C4-2B (cell line): ENCODE results near the gene CHST13.

Experiments
- H3K27ac ChIP-seq: fragments of 450-650 bp; 2 replicates; pipeline ENCODE4 v1.5.1; 2017
- CTCF ChIP-seq: fragments of 450-650 bp; conservative IDR thresholded peaks from 2 replicates; pipeline ENCODE4 v1.5.1; 2017; ENCODE audit warnings: mild to moderate bottlenecking
- ZFX ChIP-seq: fragments of 450-650 bp; IDR thresholded peaks from 2 replicates; pipeline ENCODE4 v1.6.1; 2017

Gene CHST13

DNA sequence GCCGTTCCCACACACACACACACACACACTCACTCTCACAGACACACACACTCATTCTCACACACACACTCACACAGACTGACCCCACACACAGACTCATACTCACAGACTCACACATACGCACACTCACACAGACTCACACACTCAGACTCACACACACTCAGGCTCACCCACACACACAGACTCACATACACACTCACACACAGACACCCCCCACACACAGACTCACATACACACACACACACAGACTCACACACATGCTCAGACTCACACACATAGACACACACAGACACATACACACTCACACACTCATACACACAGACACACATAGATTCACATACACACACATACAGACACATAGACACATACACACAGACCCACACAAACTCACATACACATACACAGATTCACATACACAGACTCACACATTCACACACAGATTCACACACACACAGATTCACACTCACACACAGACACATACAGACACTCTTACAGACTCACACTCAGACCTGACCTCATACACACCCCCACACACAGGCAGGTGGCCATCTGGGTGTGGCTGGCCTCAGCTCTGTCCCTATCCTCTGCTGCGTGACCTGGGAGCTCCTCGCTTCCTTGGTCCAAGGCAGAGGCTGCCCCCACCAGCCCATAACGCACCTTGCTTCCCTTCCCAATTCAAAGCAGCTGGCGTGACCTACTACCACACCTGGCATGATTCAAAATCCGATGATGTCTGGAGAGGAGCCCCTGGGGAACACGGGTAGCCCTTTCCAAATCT, 32.9 kb downstream of the CHST13 start:
- no peak overlapping the region for H3K27ac ChIP-seq
- TF ChIP-seq CTCF = no peak
- no peak for TF ChIP-seq ZFX

DNA sequence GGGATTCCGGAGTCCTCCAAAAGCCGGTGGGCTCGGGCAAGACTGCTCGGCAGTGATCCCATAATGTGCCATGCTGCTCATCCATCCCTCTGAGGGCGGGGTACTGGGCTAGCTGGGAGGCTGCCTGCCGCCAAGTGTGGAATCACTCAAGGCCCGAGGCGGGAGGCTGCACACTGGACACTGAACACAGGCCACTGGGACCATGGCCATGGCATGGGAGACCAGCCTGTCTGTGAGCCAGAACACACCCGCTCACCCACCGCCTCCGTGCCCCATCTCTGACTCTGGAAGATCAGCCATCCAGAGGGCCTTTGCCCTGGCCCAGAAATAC, 33.4 kb downstream of the CHST13 start:
- no peak for TF ChIP-seq ZFX
- TF ChIP-seq CTCF = no peak
- H3K27ac ChIP-seq = no peak overlapping the region

GRCh38 chr3:126557761-126558160, 33.8 kb downstream of the CHST13 start:
- H3K27ac ChIP-seq = no peak overlapping the region
- no peak for TF ChIP-seq ZFX
- no peak for TF ChIP-seq CTCF

DNA sequence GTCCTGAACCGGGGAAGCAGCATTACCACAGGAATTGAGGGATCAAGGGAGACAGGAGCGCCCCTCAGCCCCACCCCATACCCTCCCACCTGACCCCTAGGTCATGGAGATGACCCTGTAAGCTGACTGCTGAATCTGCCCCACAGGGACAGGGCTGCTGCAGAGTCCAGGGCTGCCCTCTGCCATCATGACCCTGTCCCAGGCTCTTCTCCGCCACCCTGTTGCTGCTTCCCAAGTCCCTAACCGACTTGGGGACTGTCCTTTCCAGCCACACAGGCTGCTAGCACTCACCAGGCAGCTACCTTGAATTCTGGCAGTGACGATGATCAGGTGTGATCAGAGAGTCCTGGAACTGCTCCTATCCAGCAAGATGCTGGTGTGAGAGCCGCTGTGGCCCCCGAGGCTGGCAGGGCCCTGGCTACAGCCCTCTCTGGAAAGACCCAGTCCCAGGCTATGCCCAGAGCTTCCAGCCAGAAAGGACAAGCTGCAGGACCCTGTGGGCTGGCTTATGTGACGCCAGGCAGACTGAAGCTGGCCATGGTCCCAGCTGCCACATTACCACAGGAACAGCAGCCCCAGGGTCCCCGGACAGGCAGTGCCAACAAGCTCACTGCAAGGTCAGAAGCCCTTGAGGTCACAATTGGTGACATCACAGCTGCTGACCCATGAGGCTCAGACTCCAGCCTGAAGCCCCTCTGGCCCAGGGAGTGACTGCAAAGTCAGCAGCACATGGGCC, 34.5 kb downstream of the CHST13 start, which contains the start of gene C3orf22:
Gene C3orf22 (minus strand): TSS at position 597 of the 736 bp plus-strand sequence. CDS start 5,542 bp downstream, outside the sequence.
- TF ChIP-seq ZFX = no peak
- TF ChIP-seq CTCF = no peak
- H3K27ac ChIP-seq = no peak within 1 kb of the TSS

DNA sequence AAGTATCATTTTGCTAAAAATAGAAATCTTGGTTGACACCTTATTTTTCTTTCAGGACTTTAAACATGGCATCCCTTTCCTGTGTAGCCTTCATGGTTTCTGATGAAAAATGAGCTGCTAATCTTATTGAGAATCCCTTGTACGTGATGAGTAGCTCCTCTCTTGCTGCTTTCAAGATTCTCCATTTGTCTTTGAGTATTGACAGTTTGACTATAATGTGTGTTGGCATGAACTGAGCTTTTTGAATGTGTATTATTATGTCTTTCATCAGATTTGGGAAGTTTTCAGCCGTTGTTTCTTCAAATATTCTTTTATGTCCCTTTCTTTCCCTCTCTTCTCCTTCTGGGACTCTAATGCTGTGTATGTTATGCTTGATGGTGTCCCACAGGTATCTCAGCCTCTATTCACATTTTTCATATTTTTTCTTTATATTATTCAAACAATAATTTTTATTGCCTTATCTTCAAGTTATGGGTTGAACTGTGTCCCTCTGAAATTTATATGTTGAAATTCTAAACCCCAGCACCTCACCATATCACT, 38.9 kb downstream of the CHST13 start:
- H3K27ac ChIP-seq = no peak overlapping the region
- TF ChIP-seq CTCF (no peak), ZFX (no peak)

DNA sequence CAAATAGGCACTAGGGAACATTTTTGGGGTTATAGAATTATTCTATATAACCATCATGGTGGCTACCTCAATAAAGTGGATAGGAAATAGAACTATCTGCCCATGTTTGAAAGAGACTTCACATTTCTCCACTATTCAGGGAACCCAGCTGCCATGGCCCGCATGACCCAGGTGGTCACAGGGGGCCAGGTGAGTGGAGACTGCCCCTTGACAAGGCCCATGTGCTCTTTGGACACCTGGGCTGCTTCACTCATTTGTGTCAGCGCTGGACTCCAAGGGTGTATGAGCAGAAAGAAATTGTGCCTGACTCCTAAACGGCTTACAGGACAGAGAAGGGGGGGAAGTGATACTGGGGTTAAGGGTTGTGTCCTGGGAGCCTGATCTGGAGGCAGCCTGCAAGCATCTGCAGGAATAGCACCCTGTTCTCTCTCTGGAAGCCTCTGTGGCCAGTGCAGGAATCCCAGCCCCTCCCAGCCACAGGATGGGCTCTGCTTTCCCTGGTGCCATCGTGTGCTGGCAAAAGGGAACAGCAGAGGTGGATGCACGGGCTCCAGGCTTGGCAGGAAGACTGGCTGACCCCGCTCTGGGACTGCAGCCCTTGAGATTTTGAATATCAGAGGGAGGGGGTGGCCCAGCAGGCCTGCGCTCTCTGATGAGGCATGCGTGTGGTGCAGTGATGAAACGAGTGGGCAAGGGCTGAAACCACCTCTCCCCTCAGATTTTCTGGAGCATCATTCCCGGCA, 43.9 kb downstream of the CHST13 start:
- TF ChIP-seq ZFX (no peak), CTCF (no peak; the same call in 1 of the 2 replicates)
- no peak overlapping the region for H3K27ac ChIP-seq
